HG02973 (cell line): ENCODE data around the gene ERVH48-1.
A peak's percentile ranks its signal among the peaks of the same experiment; 100 is the strongest.
"Not testable (repeated sequence)": the region's sequence is repeated elsewhere in the genome, so short reads cannot be mapped to it uniquely, and the experiment has no call there.

Experiments used
- ATAC-seq: cut with Tn5 transposase; IDR thresholded peaks from one replicate; pipeline ENCODE4 v1.9.1; 2021; ENCODE audit warnings: moderate library complexity; ENCODE audit not compliant: unreplicated experiment

Gene ERVH48-1

DNA sequence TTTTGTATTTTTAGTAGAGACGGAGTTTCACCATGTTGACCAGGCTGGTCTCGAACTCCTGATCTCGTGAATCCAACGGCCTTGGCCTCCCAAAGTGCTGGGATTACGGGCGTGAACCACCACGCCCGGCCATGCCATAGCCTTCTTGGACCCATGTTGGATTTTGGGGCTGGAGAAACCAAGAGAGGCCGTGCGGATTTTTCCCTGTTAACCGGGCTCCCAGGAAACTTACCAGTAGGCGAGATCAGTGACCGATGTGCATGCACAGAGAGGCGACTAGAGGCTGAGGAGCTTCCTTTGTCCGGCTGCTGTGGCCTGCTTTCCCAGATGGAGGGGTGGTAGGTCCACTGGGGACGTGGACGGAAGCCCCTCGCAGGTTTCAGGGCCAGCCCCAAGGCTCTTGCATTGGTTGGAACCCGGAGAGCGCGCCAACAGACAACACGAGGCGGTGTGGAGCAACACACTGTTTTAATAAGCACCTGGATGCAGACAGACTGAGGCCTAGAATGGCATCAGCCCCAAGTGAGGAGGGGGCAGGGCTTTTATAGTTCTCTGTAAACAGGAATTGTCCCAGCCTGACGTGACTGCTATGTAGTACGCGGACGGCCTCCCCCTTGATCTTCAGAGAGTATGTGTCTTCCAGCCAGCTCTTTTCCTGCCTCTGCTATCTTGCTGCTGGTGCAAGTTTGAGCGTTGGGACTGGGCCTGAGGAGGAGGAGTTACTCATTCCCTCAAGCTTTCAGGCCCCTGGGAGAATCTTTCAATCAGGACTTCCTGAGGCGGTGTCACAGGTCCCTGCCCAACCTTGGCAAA lies at the start of gene ERVH48-1:
ERVH48-1 (minus strand) TSS at position 517 of the 813 bp plus-strand sequence. CDS start 6,624 bp downstream, outside the sequence.
- no peak for ATAC-seq

DNA sequence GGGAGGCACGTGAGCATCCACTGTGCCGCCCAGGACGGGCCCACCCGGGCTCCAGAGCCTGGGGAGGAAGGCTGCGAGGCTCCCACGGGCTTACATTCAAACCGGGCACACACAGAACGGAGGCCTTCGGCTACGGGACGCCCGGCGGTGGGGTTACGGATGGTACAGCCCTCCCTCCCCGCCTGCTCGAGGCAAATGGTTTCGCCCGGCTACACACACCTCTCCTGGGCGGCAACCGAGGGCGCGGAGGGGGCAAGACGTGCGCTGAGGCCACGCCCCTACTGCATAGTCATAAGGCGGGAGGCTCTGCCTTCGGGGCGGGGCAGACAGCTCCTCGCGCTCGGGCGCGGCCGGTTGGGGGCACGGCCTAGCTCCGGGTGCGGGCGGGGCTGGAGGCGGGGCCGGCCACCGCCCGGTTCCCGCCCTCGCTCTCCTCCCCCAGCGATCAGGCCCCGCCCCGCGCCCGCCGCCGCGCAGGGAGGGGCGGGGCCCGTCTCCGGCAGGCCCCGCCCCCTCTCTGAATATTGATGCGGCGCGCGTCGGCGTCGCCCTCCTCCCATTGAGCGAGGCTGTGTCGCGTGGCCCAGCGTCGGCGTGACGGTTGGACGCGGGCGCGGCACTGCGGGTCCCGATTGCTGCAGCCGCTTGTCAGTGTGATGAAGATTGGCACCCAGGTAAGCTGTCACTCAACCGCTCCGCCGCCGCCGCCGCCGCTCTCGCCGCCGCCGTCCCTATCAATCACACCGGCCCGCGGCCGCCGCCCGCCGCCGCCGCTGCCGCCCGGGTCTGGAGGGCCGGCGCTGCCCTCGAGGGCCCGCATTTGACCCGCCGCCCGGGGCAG lies 48.8 kb upstream of the ERVH48-1 start, which contains the start of gene PKNOX1:
PKNOX1 (plus strand) TSS at position 572 of the 841 bp plus-strand sequence. CDS start 29,820 bp downstream, outside the sequence.
- ATAC-seq: peak; percentile 74

DNA sequence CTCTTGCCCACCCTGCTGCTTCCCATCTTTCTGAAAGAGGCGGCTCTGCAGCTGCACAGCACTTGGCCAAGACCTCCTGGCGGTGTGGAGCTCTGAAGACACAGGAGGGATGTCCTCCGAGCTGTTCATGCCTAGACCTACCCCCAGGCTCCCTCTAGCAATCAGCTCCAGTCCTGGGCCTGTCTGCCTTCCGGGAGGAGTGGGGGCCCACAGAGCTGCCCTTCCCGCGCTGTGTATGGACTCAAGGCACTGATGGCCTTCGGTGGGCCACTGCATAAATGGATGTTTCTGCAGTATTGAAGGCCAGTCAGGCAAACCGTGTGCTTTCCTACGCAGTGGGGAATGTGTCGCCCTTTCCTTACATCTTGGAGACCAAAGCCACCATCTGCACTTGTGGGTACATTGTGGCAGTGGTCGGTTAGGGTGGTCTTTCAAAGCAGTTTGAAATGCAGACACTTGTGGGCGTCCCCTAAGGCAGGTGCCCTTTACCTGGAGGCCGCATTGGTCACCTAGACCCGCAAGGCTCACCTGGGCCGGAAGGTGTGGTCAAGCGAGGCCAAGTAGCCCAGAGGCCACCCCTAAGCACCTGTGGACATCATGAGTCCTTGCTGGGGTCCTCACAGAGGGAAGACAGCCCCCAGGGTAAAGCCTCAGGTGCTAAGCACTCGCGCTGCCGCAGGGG lies 48.0 kb upstream of the ERVH48-1 start:
- no peak for ATAC-seq

- ATAC-seq: no peak
Measured at GRCh38 chr21:42971897-42972275, 46.5 kb upstream of the ERVH48-1 start.

GRCh38 chr21:42970946-42971653 lies 45.7 kb upstream of the ERVH48-1 start:
- no peak for ATAC-seq

- no peak for ATAC-seq
Measured at GRCh38 chr21:42969193-42969600, 43.8 kb upstream of the ERVH48-1 start.

DNA sequence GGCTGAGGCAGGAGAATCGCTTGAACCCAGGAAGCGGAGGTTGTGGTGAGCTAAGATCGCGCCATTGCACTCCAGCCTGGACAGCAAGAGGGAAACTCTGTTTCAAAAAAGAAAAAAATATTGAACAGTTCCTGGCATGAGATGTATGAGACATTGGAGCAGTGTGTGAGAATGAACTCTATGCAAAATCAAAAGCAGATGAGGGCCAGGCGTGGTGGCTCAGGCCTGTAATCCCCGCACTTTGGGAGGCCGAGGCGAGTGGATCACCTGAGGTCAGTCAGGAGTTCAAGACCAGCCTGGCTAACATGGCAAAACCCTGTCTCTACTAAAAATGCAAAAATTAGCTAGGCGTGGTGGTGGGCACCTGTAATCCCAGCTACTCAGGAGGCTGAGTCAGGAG lies 42.2 kb upstream of the ERVH48-1 start:
- ATAC-seq: not testable (repeated sequence)

DNA sequence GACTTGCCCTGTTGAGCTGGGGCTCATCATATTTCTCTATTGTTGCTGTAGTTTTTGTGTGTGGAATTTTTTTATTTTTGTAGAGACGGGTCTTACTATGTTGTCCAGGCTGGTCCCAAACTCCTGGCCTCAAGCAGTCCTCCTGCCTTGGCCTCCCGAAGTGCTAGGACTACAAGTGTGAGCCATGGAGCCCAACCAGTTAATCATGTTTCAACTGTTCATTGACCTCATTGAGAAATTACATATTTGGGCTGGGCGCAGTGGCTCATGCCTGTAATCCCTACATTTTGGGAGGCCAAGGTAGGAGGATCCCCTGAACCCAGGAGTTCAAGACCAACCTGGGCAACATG lies 39.8 kb upstream of the ERVH48-1 start:
- no peak for ATAC-seq

- ATAC-seq: no peak
Measured at GRCh38 chr21:42964546-42965210, 39.2 kb upstream of the ERVH48-1 start.

DNA sequence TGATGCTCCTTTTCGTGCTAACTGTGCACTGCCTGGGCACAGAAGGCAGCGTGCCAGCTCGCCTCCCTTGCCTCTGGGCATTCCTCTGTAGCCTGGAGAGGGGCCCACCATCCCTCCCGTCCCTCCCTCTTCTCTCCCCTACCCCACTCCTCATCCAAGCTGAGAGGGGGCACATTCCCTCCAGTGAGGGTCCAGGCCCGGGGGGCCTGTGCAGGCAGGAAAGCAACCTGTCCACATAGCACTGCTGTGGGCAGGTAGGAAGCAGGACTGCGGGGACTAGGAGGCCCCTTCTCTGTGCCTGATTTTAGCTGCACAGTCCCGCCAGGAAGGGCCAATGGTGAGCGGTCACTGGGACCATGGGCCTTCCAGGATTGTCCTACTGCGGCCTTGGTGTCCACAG lies 38.7 kb upstream of the ERVH48-1 start:
- ATAC-seq: no peak

- ATAC-seq: no peak
Measured at GRCh38 chr21:42962380-42963007, 37.1 kb upstream of the ERVH48-1 start.

DNA sequence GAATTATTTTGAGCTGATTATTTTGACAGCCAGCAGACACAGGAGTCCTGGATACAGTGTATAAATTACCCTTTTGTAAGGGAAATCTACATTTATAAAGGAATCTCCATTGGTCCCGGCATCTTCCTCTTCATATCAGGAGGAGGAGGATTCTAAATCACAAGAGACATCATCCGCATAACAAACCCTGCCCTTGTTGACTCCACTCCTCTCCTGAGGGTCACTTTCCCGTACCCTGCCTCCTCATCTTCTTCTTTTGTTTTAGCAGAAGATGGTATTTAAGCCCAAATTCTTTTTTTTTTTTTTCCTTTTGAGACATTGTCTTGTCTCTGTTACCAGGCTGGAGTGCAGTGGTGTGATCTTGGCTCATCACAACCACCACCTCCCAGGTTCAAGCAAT lies 34.3 kb upstream of the ERVH48-1 start:
- no peak for ATAC-seq

DNA sequence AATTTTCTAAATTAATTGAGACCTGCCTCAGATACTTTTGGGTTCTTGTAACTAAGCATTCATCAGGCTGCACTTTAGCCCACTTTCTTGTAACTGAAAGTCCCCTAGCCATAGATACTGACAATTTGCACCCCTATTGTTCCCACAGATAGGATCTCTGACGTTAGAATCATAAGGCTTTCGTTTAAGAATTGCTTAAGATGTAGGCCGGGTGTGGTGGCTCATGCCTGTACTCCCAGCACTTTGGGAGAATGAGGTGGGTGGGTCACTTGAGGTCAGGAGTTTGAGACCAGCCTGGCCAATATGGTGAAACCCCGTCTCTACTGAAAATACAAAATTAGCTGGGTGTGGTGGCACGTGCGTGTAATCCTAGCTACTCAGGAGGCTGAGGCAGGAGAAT lies 32.7 kb upstream of the ERVH48-1 start:
- ATAC-seq: not testable (repeated sequence)

GRCh38 chr21:42956824-42957630 lies 31.6 kb upstream of the ERVH48-1 start:
- ATAC-seq: peak; percentile 100

DNA sequence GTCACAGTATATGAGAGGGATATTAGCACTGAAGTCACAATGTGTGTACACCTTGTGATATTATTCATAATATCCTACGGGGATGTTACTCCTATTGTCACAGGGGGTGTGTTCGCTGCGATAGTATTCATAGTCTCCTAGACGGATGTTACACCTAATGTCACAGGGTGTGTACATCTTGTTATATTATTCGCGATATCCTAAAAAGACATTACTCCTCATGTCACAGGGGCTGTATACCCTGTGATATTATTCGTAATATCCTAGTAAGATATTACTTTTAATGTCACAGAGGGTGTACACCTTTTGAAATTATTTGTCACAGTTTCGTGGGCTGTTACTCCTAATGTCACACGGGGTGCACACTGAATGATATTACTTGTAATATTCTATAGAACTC lies 25.8 kb upstream of the ERVH48-1 start:
- ATAC-seq: not testable (repeated sequence)

- not testable (repeated sequence) for ATAC-seq
Measured at GRCh38 chr21:42949094-42949755, 23.8 kb upstream of the ERVH48-1 start.

DNA sequence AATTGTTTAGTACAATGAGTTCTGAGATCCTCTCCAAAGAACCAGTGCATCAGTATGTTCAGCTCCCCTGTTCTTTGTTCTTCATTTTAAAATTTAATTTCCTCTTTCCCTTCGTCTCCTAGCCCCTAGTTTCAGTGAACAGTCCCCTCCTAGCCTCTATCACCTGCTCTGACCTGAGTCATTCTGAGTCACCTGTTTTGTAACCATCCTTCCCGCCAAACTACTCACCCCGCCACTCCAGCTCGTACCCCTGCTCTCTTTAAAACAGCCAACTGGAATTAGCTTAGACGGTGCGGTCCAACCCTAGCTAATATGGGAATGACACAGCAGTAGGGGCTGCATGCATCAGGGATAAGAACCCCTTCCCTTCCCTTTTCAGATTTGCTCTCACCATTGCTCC lies 16.8 kb upstream of the ERVH48-1 start:
- no peak for ATAC-seq

DNA sequence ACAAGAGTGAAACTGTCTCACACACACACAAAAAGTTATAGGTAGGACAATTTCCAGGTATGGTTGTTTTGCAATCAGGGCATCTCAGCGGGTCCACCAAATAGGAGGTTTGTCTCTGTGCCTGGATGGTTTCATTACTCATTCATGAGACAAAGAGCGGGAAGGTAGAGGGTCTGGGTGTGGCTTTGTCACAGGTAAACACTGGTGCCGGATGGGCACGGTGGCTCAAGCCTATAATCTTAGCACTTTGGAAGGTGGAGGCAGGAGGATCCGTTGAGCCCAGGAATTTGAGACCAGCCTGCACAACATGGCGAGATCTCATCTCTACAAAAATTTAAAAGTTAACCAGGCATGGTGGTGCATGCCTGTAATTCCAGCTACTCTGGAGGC lies 16.3 kb upstream of the ERVH48-1 start:
- no peak for ATAC-seq
